ENCODE results near the gene SHLD3.

- TF ChIP-seq POLR2A (IDR thresholded peaks at IDR 0.05) (no peak), CTCF (IDR thresholded peaks at IDR 0.05) (no peak)
Measured at GRCh38 chr5:65630981-65631380, 6.2 kb downstream of the SHLD3 start.
